GM21360 (cell line): ENCODE data around the gene SRD5A1.

Source experiments
- ATAC-seq: cut with Tn5 transposase; IDR thresholded peaks from one replicate; pipeline ENCODE4 v1.9.1; 2021; ENCODE audit warnings: mild to moderate bottlenecking, moderate library complexity; ENCODE audit not compliant: unreplicated experiment

SRD5A1 gene

GRCh38 chr5:6603643-6604042, 29.6 kb upstream of the SRD5A1 start:
- ATAC-seq: no peak

DNA sequence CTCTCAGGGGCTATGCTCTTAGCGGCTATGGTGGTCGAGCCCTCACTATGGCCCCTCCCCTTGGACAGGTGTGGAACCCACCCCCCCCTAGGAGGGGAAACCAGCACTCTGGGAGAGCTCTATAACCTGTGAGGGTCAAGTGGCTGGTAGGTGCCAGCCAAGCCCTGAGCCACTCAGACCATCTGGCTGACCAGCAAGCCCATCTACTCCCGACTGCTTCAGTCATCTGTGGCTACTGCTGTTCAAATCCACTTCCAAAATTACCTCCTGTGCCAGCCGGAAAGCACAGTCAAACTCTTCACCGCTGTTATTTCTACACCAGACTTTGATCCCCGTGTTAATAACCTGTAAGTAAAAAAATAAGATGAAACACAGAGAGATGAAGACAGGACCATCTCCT, 28.9 kb upstream of the SRD5A1 start:
- no peak for ATAC-seq

GRCh38 chr5:6604946-6605345, 28.3 kb upstream of the SRD5A1 start:
- no peak for ATAC-seq

DNA sequence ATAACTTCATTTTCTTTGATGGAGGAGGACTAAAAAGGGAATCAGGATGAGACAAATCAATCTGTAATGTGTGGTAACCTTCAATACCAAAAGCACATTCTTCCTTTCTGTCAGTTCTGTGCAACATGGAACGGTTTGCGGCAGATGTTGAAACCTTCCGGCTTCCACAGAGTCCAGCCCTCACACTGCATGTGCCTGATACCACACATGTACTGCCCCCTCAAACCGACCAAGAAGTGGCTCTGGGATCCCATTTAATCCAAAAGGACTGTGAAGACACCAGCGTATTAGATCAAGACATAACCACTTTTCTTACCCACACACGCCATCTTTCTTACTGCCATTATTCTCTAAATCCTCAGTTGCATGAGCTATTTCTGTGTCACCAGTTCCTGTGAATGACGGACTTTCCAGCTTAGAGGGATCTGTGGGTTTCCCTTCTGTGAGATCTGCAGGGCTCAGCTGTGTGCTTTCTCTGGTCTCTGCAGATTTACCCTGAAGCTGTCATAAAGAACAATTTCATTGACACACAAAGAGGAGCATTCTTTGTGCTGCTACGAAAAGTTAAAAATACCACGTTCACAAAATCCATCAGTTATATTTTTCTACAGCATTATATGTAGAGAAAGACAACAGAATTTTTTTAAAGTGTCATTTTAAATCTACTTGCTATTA, 26.2 kb upstream of the SRD5A1 start:
- no peak for ATAC-seq

- no peak for ATAC-seq
These were observed 25.7 kb upstream of the SRD5A1 start for GRCh38 chr5:6607559-6607936.

- no peak for ATAC-seq
These were observed 25.2 kb upstream of the SRD5A1 start for GRCh38 chr5:6608016-6608415.

GRCh38 chr5:6611334-6612256, 21.6 kb upstream of the SRD5A1 start:
- no peak for ATAC-seq

DNA sequence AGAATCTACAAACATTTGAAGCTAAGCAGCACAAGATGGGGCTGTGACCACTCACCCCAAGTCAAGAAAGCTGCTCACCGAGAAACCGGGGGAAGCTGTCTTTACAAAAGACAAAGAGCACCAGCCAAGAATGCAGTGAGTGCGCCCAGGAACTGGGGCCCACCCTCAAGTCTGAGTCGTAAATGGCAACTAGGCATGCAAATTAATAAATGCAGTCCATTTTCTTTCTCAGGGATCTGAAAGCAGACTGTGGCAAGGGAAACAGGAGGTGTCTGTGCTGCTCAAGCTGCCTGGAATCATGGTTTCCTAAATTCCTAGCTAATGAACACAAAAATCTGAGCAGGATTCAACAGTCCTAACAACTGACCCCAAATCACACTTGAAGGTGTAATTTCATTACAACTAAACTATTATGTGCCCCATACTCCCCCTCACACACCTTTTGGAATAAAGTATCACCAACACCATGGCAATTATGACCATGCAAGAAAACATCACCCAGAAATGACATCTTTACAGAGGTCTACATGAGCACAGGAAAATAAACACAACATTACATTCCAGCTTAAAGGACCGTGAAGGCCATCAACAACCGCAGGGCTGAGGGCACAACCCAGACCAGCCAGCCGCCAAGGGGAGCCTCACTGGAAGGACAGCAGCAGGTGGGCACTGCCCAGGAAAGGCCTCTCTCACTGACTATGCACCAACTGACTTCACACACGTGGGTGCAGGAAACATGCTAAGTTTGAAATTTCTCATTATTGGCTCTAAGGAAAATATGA, 18.0 kb upstream of the SRD5A1 start:
- no peak for ATAC-seq

DNA sequence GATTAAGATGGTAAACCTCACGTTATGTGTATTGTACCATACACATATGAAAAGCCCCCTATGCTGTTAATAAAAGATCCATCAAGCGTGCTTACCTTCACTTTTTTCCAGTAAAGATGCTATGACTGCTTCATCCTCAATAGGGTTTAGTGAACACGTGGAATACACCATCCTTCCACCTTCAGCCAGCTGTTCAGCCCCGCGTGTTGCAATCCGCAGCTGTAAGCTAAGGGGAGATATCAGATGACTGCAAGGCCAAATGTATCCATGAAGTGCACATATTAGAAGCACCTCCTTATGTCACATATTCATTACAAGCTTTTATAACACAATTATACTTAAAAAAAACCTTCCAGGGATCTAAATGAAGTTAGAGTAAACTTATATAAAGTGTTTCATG, 16.6 kb upstream of the SRD5A1 start:
- no peak for ATAC-seq

- no peak for ATAC-seq
These were observed 10.0 kb upstream of the SRD5A1 start for GRCh38 chr5:6623228-6623627.

GRCh38 chr5:6623941-6624340, 9.3 kb upstream of the SRD5A1 start:
- ATAC-seq: no peak

GRCh38 chr5:6626508-6626907, 6.7 kb upstream of the SRD5A1 start:
- no peak for ATAC-seq

- ATAC-seq: no peak
These were observed 1.8 kb upstream of the SRD5A1 start for GRCh38 chr5:6631441-6631840.

GRCh38 chr5:6632324-6632887, 834 bp upstream of the SRD5A1 start:
- peak; percentile 20 for ATAC-seq

DNA sequence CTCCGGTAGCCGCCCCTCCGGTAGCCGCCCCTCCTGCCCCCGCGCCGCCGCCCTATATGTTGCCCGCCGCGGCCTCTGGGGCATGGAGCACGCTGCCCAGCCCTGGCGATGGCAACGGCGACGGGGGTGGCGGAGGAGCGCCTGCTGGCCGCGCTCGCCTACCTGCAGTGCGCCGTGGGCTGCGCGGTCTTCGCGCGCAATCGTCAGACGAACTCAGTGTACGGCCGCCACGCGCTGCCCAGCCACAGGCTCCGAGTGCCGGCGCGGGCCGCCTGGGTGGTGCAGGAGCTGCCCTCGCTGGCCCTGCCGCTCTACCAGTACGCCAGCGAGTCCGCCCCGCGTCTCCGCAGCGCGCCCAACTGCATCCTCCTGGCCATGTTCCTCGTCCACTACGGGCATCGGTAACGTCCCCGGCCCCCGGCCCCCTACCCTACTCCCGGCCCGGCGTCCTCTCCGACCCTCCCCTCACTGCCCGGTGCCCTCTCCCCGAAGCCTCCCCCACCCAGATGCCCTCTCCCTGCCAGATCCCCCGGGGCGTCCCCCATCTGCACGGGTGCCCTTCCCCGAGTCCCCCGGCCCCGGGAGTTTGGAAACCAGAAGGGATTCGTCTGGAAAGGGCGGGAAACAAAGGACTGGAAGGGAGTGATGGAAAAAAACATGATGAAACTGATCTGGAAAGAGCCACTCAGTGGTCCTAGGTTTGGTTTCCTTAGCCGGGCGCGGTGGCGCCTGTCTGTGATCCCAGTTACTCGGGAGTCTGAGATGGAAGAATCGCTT, 417 bp downstream of the SRD5A1 start:
- peak; percentile 46 for ATAC-seq

DNA sequence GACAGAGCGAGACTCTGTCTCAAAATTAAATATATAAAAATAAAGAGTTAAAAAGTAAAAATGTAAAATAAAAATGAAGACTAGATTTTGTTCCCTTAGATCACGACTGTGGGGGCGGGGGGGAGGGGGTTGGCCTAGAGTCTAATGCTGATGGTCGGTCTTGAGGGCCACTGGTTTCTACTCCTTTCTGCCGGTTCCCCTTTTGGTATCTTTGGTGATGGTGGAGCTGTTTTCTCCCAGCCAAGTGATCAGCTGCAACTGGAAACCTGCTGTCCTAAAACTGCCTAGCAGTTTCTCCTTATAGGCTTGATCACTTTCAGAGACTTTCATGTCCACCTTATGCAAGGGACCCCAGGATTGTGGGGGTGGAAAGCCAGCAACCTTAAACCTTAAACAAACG, 1.1 kb downstream of the SRD5A1 start:
- ATAC-seq: no peak

DNA sequence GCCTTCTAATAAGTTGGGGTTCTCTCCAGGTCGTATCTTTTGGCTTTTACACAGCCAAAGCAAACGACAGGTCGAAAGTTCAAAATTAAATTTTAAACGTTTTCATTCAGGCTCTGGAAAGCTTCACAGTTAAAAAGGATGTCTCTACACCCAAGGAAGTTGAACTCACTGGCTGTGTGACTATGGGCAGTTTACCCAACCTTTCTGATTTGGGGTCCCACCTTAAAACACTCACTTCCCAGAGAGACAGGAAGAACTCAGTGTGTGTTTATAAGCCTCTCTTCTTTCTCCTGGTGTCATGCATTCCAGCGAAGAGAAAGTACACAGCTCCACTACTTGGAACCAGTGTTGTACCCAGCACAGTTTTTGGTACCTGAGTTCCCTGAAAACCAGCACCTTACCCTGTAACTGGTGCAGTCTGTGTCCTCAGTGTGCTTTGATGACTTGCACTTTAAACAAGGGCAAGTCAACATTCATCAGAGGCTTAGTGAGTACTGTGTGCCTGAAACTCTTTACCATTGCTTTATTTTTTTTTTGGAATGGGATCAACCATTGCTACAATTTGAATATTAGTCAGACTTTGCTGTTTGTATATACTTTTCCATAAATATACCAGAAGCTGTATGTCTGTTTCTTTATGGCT, 1.7 kb downstream of the SRD5A1 start:
- ATAC-seq: no peak

GRCh38 chr5:6636293-6636692, 3.1 kb downstream of the SRD5A1 start:
- ATAC-seq: no peak

GRCh38 chr5:6637022-6637421, 3.8 kb downstream of the SRD5A1 start:
- ATAC-seq: no peak

- no peak for ATAC-seq
These were observed 4.3 kb downstream of the SRD5A1 start for GRCh38 chr5:6637590-6637989.
